GM12878 (cell line): ENCODE measurements around the gene TIMM10. TPM values are rescaled to one million over a fixed set of nuclear protein-coding genes. Genes with fewer than 3 reads are reported as not detected.

Experiments used
- ATAC-seq: fragments of 200-7000 bp; cut with Tn5 transposase; 3 replicates; pipeline ENCODE4 v1.9.1; 2020; ENCODE audit warnings: mild to moderate bottlenecking, moderate library complexity
- BruUV-seq: library from RNA; stranded (reverse); fragments of 400-500 nt; replicated peaks from 2 replicates; lab custom pipeline; 2021; lab: Mats Ljungman, UMichigan
- CTCF ChIA-PET: fragments of 300-600 bp; sonication (Branson Sonifier 250); formaldehyde crosslinking; extraction: SDS; loops from one replicate; lab custom pipeline; 2021; ENCODE audit warnings: inconsistent platforms; lab: Yijun Ruan, JAX
- POLR2A ChIA-PET: fragments of 350-600 bp; formaldehyde crosslinking; extraction: SDS; loops from one replicate; lab custom pipeline; 2021; ENCODE audit warnings: inconsistent platforms; lab: Charles Lee
- RAD21 ChIA-PET: fragments of 300-600 bp; sonication (Branson Sonifier 250); formaldehyde crosslinking; loops from one replicate; lab custom pipeline; 2023; ENCODE audit warnings: antibody characterized with exemption; ENCODE audit not compliant: unreplicated experiment; lab: Charles Lee
- SMC1A ChIA-PET: fragments of 300-600 bp; sonication (Branson Sonifier 250); formaldehyde crosslinking; loops from one replicate; lab custom pipeline; 2023; ENCODE audit not compliant: unreplicated experiment, uncharacterized antibody; lab: Charles Lee
- DNase-seq: peaks from one replicate; pipeline ENCODE4 v3.0.0-alpha.2; 2011; ENCODE audit warnings: low read depth, low spot score
- FAIRE-seq: peaks from 3 replicates; lab custom pipeline; 2011; peaks lifted over from hg19 to GRCh38; lab: Jason Lieb, UNC
- H2AFZ ChIP-seq: 2 replicates; pipeline ENCODE4 v1.6.0; 2011; ENCODE audit warnings: low read depth, low read length, control low read depth; ENCODE audit not compliant: control insufficient read depth
- H3K27ac ChIP-seq: 2 replicates; pipeline ENCODE4 v1.5.1; 2011; ENCODE audit warnings: control low read depth; ENCODE audit not compliant: control insufficient read depth, insufficient read depth
- H3K27me3 ChIP-seq, 2 experiments: replicated peaks in 1 of 2; 2 replicates each; pipeline versions ENCODE4 v1.6.0 to v1.6.1; 2011; ENCODE audit warnings: low read length in 1 of 2; ENCODE audit not compliant: control insufficient read depth in 2 of 2, insufficient read depth in 2 of 2
- H3K36me3 ChIP-seq, 2 experiments: 2 replicates each; pipeline ENCODE4 v1.5.1; 2011; ENCODE audit warnings: low read length in 1 of 2; ENCODE audit not compliant: control insufficient read depth in 2 of 2, insufficient read depth in 2 of 2
- H3K4me1 ChIP-seq: 2 replicates; pipeline ENCODE4 v1.6.1; 2011; ENCODE audit warnings: mild to moderate bottlenecking, low read length, moderate library complexity, mixed read lengths; ENCODE audit not compliant: control insufficient read depth, insufficient read depth
- H3K4me2 ChIP-seq: 2 replicates; pipeline ENCODE4 v1.6.0; 2011; ENCODE audit warnings: control low read depth; ENCODE audit not compliant: control insufficient read depth, insufficient read depth
- H3K4me3 ChIP-seq: fragments of 200-600 bp; sonication (generic); 2 replicates; pipeline ENCODE4 v1.5.1; 2016
- H3K79me2 ChIP-seq: 2 replicates; pipeline ENCODE4 v1.6.0; 2011; ENCODE audit warnings: low read length; ENCODE audit not compliant: control insufficient read depth, insufficient read depth
- H3K9ac ChIP-seq: 2 replicates; pipeline ENCODE4 v1.8.0; 2011; ENCODE audit warnings: low read length, control low read depth, mixed read lengths; ENCODE audit not compliant: control insufficient read depth, insufficient read depth
- H3K9me3 ChIP-seq: replicated peaks from 3 replicates; pipeline ENCODE4 v1.5.1; 2011; ENCODE audit warnings: mild to moderate bottlenecking, low read length; ENCODE audit not compliant: control insufficient read depth, insufficient read depth
- H4K20me1 ChIP-seq: 2 replicates; pipeline ENCODE4 v1.6.0; 2011; ENCODE audit not compliant: control insufficient read depth, insufficient read depth
- BMI1 ChIP-seq: fragments of 450-650 bp; IDR thresholded peaks from 2 replicates; pipeline ENCODE4 v1.6.1; 2016; ENCODE audit warnings: mild to moderate bottlenecking, moderate library complexity, borderline replicate concordance
- CBFB ChIP-seq: IDR thresholded peaks from 2 replicates; pipeline ENCODE4 v1.6.1; 2016; ENCODE audit warnings: antibody characterized with exemption, low read depth
- ESRRA ChIP-seq: IDR thresholded peaks from 2 replicates; pipeline ENCODE4 v1.6.1; 2012; ENCODE audit warnings: mild to moderate bottlenecking, low read length, improper control_type of control experiment
- HDAC2 ChIP-seq: fragments of 200-600 bp; sonication (generic); IDR thresholded peaks from 2 replicates; pipeline ENCODE4 v1.6.1; 2017
- HDAC6 ChIP-seq: fragments of 200-600 bp; sonication (generic); IDR thresholded peaks from one replicate; pipeline ENCODE4 v1.8.0; 2017; ENCODE audit warnings: antibody characterized with exemption; ENCODE audit not compliant: unreplicated experiment
- PAX5 ChIP-seq: IDR thresholded peaks from 2 replicates; pipeline ENCODE4 v1.6.1; 2011; ENCODE audit warnings: low read depth, low read length, borderline replicate concordance
- POLR2AphosphoS2 ChIP-seq: IDR thresholded peaks from 2 replicates; pipeline ENCODE4 v1.6.1; 2011; ENCODE audit warnings: low read depth, mild to moderate bottlenecking, low read length, improper control_type of control experiment, moderate library complexity
- SMC3 ChIP-seq: IDR thresholded peaks from 2 replicates; pipeline ENCODE4 v1.6.1; 2011; ENCODE audit warnings: low read length, improper control_type of control experiment, borderline replicate concordance
- YBX1 ChIP-seq: fragments of 450-650 bp; IDR thresholded peaks from 2 replicates; pipeline ENCODE4 v1.6.1; 2016; ENCODE audit warnings: antibody characterized with exemption
- WGBS: methylation state at CpG from one replicate; pipeline ENCODE4 v1.1.6; 2016; ENCODE audit warnings: low lambda C conversion rate; ENCODE audit not compliant: insufficient replicate concordance, insufficient coverage; ENCODE audit errors: missing lambda C conversion rate; 5-methylcytosine and 5-hydroxymethylcytosine counted together
- in situ Hi-C: fragments of 300-500 bp; cut with MboI; formaldehyde crosslinking; loops from 9 replicates; pipeline ENCODE4 v1.14.3; 2018; ENCODE audit warnings: mixed read lengths
- intact Hi-C: fragments of 100-400 bp; cut with micrococcal nuclease; formaldehyde crosslinking; loops from one replicate; pipeline ENCODE4 v1.14.2; 2022; ENCODE audit not compliant: unreplicated experiment
- polyA plus RNA-seq, 11 experiments: library from polyadenylated mRNA; depleted of rRNA in 4 of 11; unstranded in 6 of 11; stranded (reverse) in 5 of 11; fragments of >200 nt; fragmentation: Nextera tagmentation in 4 of 11; fragmentation: Illumina TruSeq in 1 of 11; extraction: Ambion mirVana in 4 of 11; extraction: Trizol in 1 of 11; gene quantifications; 1 replicate in 1 of 11; 2 replicates in 10 of 11; pipeline versions ENCODE4 v1.2.1 to v1.2.3, GENCODE V29; 2011 to 2016; ENCODE audit warnings: inconsistent platforms in 2 of 11, missing spikeins in 2 of 11, low read depth in 1 of 11
- total RNA-seq, 4 experiments: library from RNA; depleted of rRNA in 3 of 4; stranded (reverse); fragments of >200 nt in 3 of 4; fragmentation: Illumina TruSeq in 1 of 4; extraction: Trizol in 1 of 4; gene quantifications; 2 replicates each; pipeline versions ENCODE4 v1.2.1 to v1.2.3, GENCODE V29; 2013 to 2021
- TF ChIP-seq, protein P1 (sequence below): IDR thresholded peaks from 2 replicates; pipeline ENCODE4 v1.6.1; 2012; ENCODE audit warnings: low read length, inconsistent platforms
- TF ChIP-seq, protein P2 (sequence below): IDR thresholded peaks from 2 replicates; pipeline ENCODE4 v1.6.1; 2012; ENCODE audit warnings: low read depth, low read length, improper control_type of control experiment
- TF ChIP-seq, protein P3 (sequence below): fragments of 450-650 bp; formaldehyde crosslinking; IDR thresholded peaks from 2 replicates; pipeline ENCODE4 v1.4.0; 2022; ENCODE audit warnings: mild to moderate bottlenecking, moderate library complexity
- TF ChIP-seq, protein P4 (sequence below), 3 experiments: IDR thresholded peaks in 2 of 3; conservative IDR thresholded peaks in 1 of 3; 2 replicates each; pipeline ENCODE4 v1.5.1; 2011; ENCODE audit warnings: low read depth in 3 of 3, low read length in 3 of 3, mild to moderate bottlenecking in 3 of 3, control low read depth in 2 of 3, moderate library complexity in 2 of 3, inconsistent platforms in 1 of 3, mixed read lengths in 1 of 3; ENCODE audit not compliant: control insufficient read depth in 2 of 3, insufficient read depth in 1 of 3; ENCODE audit errors: extremely low read depth in 1 of 3
- TF ChIP-seq, protein P5 (sequence below): fragments of 450-650 bp; formaldehyde crosslinking; IDR thresholded peaks from 2 replicates; pipeline ENCODE4 v1.5.0; 2022; ENCODE audit warnings: mild to moderate bottlenecking, missing genetic modification characterization

TIMM10 gene
- total and polyA plus RNA-seq, 10 of the 15 experiments (the other 5 are each of a cell fraction or from before 2014, with no cell fraction given), result 148 to 898 (median 206) TPM

DNA sequence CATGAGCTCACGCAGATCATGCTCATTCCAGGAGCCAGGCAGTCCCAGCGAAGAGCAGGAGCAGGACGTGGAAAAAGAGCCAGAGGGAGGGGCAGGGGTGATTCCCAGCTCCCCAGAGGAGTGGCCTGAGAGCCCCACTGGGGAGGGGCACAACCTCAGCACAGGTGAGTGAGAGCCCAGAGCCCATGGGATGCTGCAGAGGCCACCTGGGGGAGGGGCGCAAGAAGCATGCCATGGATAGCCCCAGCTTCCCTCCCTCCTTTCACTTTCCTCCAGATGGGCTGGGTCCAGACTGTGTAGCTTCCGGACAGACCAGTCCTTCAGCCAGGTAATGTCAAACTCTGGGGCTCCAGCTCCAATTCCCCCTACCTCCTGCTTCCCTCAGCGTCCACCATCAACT, 13.0 kb upstream of the TIMM10 start:
- no peak for FAIRE-seq
- DNase-seq, result no peak
- ChIA-PET CTCF (no interaction called here), POLR2A (interaction anchor here (0.5 kb wide), 1 partner anchor 165 kb away, joined by 3 read pairs; no protein-coding TSS in a partner anchor), SMC1A (no interaction called here), RAD21 (no interaction called here)
- no TSS peak for BruUV-seq
- Histone ChIP-seq H4K20me1 (no peaks in the 10 kb centered on the region), H3K79me2 (no peaks in the 10 kb centered on the region), H3K27me3 (no peaks in the 10 kb centered on the region), H3K4me3 (no peak overlapping the region), H3K9ac (no peak overlapping the region), H2AFZ (no peak overlapping the region), H3K4me1 (peaks cover 15% of the 10 kb centered on the region), H3K4me2 (no peak overlapping the region), H3K36me3 (peaks cover 0 to 2% of the 10 kb centered on the region in 2 experiments; a peak in 3 of 4 replicates), H3K9me3 (no peaks in the 10 kb centered on the region), H3K27ac (no peak overlapping the region)
- intact Hi-C loops (no loop called here), in situ Hi-C loops (no loop called here)
- WGBS, result 85% methylated on average over 6 of the region's 6 CpGs
- no peak for ATAC-seq
- TF ChIP-seq, protein P1, sequence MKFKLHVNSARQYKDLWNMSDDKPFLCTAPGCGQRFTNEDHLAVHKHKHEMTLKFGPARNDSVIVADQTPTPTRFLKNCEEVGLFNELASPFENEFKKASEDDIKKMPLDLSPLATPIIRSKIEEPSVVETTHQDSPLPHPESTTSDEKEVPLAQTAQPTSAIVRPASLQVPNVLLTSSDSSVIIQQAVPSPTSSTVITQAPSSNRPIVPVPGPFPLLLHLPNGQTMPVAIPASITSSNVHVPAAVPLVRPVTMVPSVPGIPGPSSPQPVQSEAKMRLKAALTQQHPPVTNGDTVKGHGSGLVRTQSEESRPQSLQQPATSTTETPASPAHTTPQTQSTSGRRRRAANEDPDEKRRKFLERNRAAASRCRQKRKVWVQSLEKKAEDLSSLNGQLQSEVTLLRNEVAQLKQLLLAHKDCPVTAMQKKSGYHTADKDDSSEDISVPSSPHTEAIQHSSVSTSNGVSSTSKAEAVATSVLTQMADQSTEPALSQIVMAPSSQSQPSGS, result no peak
- TF ChIP-seq, protein P2, sequence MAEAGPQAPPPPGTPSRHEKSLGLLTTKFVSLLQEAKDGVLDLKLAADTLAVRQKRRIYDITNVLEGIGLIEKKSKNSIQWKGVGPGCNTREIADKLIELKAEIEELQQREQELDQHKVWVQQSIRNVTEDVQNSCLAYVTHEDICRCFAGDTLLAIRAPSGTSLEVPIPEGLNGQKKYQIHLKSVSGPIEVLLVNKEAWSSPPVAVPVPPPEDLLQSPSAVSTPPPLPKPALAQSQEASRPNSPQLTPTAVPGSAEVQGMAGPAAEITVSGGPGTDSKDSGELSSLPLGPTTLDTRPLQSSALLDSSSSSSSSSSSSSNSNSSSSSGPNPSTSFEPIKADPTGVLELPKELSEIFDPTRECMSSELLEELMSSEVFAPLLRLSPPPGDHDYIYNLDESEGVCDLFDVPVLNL, result no peak
- TF ChIP-seq BMI1, result no peak
- no peak for TF ChIP-seq HDAC2
- TF ChIP-seq POLR2AphosphoS2, result no peak
- no peak for TF ChIP-seq HDAC6
- TF ChIP-seq SMC3, result no peak
- TF ChIP-seq YBX1, result no peak
- no peak for TF ChIP-seq ESRRA
- TF ChIP-seq, protein P3, sequence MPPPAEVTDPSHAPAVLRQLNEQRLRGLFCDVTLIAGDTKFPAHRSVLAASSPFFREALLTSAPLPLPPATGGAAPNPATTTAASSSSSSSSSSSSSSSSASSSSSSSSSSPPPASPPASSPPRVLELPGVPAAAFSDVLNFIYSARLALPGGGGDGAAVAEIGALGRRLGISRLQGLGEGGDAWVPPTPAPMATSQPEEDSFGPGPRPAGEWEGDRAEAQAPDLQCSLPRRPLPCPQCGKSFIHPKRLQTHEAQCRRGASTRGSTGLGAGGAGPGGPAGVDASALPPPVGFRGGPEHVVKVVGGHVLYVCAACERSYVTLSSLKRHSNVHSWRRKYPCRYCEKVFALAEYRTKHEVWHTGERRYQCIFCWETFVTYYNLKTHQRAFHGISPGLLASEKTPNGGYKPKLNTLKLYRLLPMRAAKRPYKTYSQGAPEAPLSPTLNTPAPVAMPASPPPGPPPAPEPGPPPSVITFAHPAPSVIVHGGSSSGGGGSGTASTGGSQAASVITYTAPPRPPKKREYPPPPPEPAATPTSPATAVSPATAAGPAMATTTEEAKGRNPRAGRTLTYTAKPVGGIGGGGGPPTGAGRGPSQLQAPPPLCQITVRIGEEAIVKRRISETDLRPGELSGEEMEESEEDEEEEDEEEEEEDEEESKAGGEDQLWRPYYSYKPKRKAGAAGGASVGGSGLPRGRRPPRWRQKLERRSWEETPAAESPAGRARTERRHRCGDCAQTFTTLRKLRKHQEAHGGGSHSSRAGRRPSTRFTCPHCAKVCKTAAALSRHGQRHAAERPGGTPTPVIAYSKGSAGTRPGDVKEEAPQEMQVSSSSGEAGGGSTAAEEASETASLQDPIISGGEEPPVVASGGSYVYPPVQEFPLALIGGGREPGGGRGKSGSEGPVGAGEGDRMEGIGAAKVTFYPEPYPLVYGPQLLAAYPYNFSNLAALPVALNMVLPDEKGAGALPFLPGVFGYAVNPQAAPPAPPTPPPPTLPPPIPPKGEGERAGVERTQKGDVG (CRISPR knock-in tag), result no peak
- TF ChIP-seq, protein P4, sequence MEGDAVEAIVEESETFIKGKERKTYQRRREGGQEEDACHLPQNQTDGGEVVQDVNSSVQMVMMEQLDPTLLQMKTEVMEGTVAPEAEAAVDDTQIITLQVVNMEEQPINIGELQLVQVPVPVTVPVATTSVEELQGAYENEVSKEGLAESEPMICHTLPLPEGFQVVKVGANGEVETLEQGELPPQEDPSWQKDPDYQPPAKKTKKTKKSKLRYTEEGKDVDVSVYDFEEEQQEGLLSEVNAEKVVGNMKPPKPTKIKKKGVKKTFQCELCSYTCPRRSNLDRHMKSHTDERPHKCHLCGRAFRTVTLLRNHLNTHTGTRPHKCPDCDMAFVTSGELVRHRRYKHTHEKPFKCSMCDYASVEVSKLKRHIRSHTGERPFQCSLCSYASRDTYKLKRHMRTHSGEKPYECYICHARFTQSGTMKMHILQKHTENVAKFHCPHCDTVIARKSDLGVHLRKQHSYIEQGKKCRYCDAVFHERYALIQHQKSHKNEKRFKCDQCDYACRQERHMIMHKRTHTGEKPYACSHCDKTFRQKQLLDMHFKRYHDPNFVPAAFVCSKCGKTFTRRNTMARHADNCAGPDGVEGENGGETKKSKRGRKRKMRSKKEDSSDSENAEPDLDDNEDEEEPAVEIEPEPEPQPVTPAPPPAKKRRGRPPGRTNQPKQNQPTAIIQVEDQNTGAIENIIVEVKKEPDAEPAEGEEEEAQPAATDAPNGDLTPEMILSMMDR (IDR thresholded peaks at IDR 0.05 in 2 of 3, conservative IDR thresholded peaks at IDR 0.05 in 1 of 3; ENCODE audit: control insufficient read depth in 2 of 3, extremely low read depth in 1 of 3, insufficient read depth in 1 of 3, low read depth in 3 of 3, low read length in 3 of 3), result no peak
- TF ChIP-seq, protein P5, sequence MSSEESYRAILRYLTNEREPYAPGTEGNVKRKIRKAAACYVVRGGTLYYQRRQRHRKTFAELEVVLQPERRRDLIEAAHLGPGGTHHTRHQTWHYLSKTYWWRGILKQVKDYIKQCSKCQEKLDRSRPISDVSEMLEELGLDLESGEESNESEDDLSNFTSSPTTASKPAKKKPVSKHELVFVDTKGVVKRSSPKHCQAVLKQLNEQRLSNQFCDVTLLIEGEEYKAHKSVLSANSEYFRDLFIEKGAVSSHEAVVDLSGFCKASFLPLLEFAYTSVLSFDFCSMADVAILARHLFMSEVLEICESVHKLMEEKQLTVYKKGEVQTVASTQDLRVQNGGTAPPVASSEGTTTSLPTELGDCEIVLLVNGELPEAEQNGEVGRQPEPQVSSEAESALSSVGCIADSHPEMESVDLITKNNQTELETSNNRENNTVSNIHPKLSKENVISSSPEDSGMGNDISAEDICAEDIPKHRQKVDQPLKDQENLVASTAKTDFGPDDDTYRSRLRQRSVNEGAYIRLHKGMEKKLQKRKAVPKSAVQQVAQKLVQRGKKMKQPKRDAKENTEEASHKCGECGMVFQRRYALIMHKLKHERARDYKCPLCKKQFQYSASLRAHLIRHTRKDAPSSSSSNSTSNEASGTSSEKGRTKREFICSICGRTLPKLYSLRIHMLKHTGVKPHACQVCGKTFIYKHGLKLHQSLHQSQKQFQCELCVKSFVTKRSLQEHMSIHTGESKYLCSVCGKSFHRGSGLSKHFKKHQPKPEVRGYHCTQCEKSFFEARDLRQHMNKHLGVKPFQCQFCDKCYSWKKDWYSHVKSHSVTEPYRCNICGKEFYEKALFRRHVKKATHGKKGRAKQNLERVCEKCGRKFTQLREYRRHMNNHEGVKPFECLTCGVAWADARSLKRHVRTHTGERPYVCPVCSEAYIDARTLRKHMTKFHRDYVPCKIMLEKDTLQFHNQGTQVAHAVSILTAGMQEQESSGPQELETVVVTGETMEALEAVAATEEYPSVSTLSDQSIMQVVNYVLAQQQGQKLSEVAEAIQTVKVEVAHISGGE (CRISPR knock-in tag), result no peak
- no peak for TF ChIP-seq CBFB
- TF ChIP-seq PAX5, result no peak
